ENCODE measurements around the gene TEDC1.
A peak's percentile ranks its signal among the peaks of the same experiment; 100 is the strongest.

TEDC1 gene

GRCh38 chr14:105486974-105487448, 4.0 kb upstream of the TEDC1 start:
- DNase-seq (ENCODE audit: low read depth): no peak
- TF ChIP-seq CTCF (IDR thresholded peaks at IDR 0.05; ENCODE audit: control insufficient read depth, extremely low read depth, insufficient read depth): no peak
- H3K4me3 ChIP-seq (ENCODE audit: low read depth, low read length): no peak overlapping the region

GRCh38 chr14:105487449-105487985, 3.5 kb upstream of the TEDC1 start:
- TF ChIP-seq CTCF (IDR thresholded peaks at IDR 0.05; ENCODE audit: control insufficient read depth, extremely low read depth, insufficient read depth): no peak
- no peak overlapping the region for H3K4me3 ChIP-seq (ENCODE audit: low read depth, low read length)
- DNase-seq (ENCODE audit: low read depth): no peak

GRCh38 chr14:105487986-105488777, 2.9 kb upstream of the TEDC1 start:
- TF ChIP-seq CTCF (IDR thresholded peaks at IDR 0.05; ENCODE audit: control insufficient read depth, extremely low read depth, insufficient read depth): no peak
- H3K4me3 ChIP-seq (ENCODE audit: low read depth, low read length): no peak overlapping the region
- no peak for DNase-seq (ENCODE audit: low read depth)

- peak overlapping the region; percentile 73 for H3K4me3 ChIP-seq (ENCODE audit: low read depth, low read length)
- TF ChIP-seq CTCF (IDR thresholded peaks at IDR 0.05; ENCODE audit: control insufficient read depth, extremely low read depth, insufficient read depth): no peak
- no peak for DNase-seq (ENCODE audit: low read depth)
Observed at GRCh38 chr14:105488781-105489541, 2.1 kb upstream of the TEDC1 start.

- peak; percentile 74 for DNase-seq (ENCODE audit: low read depth)
- TF ChIP-seq CTCF (IDR thresholded peaks at IDR 0.05; ENCODE audit: control insufficient read depth, extremely low read depth, insufficient read depth): peak; percentile 76
- H3K4me3 ChIP-seq (ENCODE audit: low read depth, low read length): peak overlapping the region; percentile 73
Observed at GRCh38 chr14:105489542-105490266, 1.3 kb upstream of the TEDC1 start.

- no peak for DNase-seq (ENCODE audit: low read depth)
- TF ChIP-seq CTCF (IDR thresholded peaks at IDR 0.05; ENCODE audit: control insufficient read depth, extremely low read depth, insufficient read depth): no peak
- H3K4me3 ChIP-seq (ENCODE audit: low read depth, low read length): peak overlapping the region; percentile 73
Observed at GRCh38 chr14:105490267-105490571, 827 bp upstream of the TEDC1 start.

Measured in LNCaP clone FGC (cell line).